Activated naive CD8-positive, alpha-beta T cell treated with anti-CD3 and anti-CD28 coated beads for 36 hours (primary cell): ENCODE measurements around the gene PRKN. TPM values are rescaled to one million over a fixed set of nuclear protein-coding genes. Genes with fewer than 3 reads are reported as not detected.
"Not testable (repeated sequence)": the region's sequence is repeated elsewhere in the genome, so short reads cannot be mapped to it uniquely, and the experiment has no call there.

ENCODE experiments used
- DNase-seq: peaks from one replicate; pipeline ENCODE4 v3.0.0; 2021
- H3K27ac Mint-ChIP-seq: one replicate; pipeline ENCODE4 v1.8.0; 2022; ENCODE audit warnings: mild to moderate bottlenecking, moderate library complexity, mixed read lengths
- H3K27me3 Mint-ChIP-seq: one replicate; pipeline ENCODE4 v1.8.0; 2022; ENCODE audit warnings: mild to moderate bottlenecking, mixed read lengths
- H3K36me3 Mint-ChIP-seq: one replicate; pipeline ENCODE4 v1.8.0; 2021; ENCODE audit warnings: mild to moderate bottlenecking, mixed read lengths
- H3K4me1 Mint-ChIP-seq: one replicate; pipeline ENCODE4 v1.8.0; 2021; ENCODE audit warnings: mixed read lengths
- H3K4me3 Mint-ChIP-seq: one replicate; pipeline ENCODE4 v1.8.0; 2022; ENCODE audit warnings: mild to moderate bottlenecking, moderate library complexity, mixed read lengths
- H3K9me3 Mint-ChIP-seq: one replicate; pipeline ENCODE4 v1.8.0; 2022; ENCODE audit warnings: mixed read lengths
- total RNA-seq, 2 experiments: library from RNA; stranded (reverse); gene quantifications; one replicate each; pipeline ENCODE4 v1.2.3, GENCODE V29; 2021

PRKN gene
- total RNA-seq, 2 experiments from 2014 or later: 0.26 to 0.52 TPM

GRCh38 chr6:161832622-161833021 is 894.9 kb downstream of the PRKN start:
- no peaks in the 10 kb centered on the region for H3K9me3 Mint-ChIP-seq
- no peaks in the 10 kb centered on the region for H3K27me3 Mint-ChIP-seq
- H3K36me3 Mint-ChIP-seq: no peaks in the 10 kb centered on the region
- H3K4me1 Mint-ChIP-seq: peaks cover 8% of the 10 kb centered on the region
- no peak overlapping the region for H3K4me3 Mint-ChIP-seq
- H3K27ac Mint-ChIP-seq: no peak overlapping the region
- no peak for DNase-seq

GRCh38 chr6:161830866-161831616 is 896.5 kb downstream of the PRKN start:
- Mint-ChIP-seq H3K4me1 (peaks cover 8% of the 10 kb centered on the region), H3K9me3 (no peaks in the 10 kb centered on the region), H3K27me3 (no peaks in the 10 kb centered on the region), H3K27ac (no peak overlapping the region), H3K4me3 (no peak overlapping the region), H3K36me3 (no peaks in the 10 kb centered on the region)
- no peak for DNase-seq

GRCh38 chr6:161829291-161829729 is 898.3 kb downstream of the PRKN start:
- DNase-seq: no peak
- no peaks in the 10 kb centered on the region for H3K9me3 Mint-ChIP-seq
- no peak overlapping the region for H3K4me3 Mint-ChIP-seq
- H3K27me3 Mint-ChIP-seq: no peaks in the 10 kb centered on the region
- H3K4me1 Mint-ChIP-seq: peaks cover 8% of the 10 kb centered on the region
- no peak overlapping the region for H3K27ac Mint-ChIP-seq
- H3K36me3 Mint-ChIP-seq: no peaks in the 10 kb centered on the region

GRCh38 chr6:161828355-161828754 is 899.2 kb downstream of the PRKN start:
- Mint-ChIP-seq H3K9me3 (no peaks in the 10 kb centered on the region), H3K27me3 (no peaks in the 10 kb centered on the region), H3K4me1 (peaks cover 8% of the 10 kb centered on the region), H3K27ac (no peak overlapping the region), H3K4me3 (no peak overlapping the region), H3K36me3 (no peaks in the 10 kb centered on the region)
- DNase-seq: no peak

GRCh38 chr6:161826512-161826911 is 901.1 kb downstream of the PRKN start:
- H3K4me3 Mint-ChIP-seq: no peak overlapping the region
- H3K27ac Mint-ChIP-seq: no peak overlapping the region
- H3K36me3 Mint-ChIP-seq: no peaks in the 10 kb centered on the region
- H3K9me3 Mint-ChIP-seq: no peaks in the 10 kb centered on the region
- H3K4me1 Mint-ChIP-seq: peaks cover 8% of the 10 kb centered on the region
- no peak for DNase-seq
- H3K27me3 Mint-ChIP-seq: no peaks in the 10 kb centered on the region

GRCh38 chr6:161822204-161822603 is 905.4 kb downstream of the PRKN start:
- H3K27me3 Mint-ChIP-seq, H3K9me3 Mint-ChIP-seq, H3K27ac Mint-ChIP-seq: not testable (repeated sequence)

GRCh38 chr6:161817881-161818280 is 909.7 kb downstream of the PRKN start:
- H3K4me1 Mint-ChIP-seq: no peaks in the 10 kb centered on the region
- no peak for DNase-seq
- peaks cover 2% of the 10 kb centered on the region for H3K9me3 Mint-ChIP-seq
- H3K27ac Mint-ChIP-seq: no peak overlapping the region
- H3K36me3 Mint-ChIP-seq: peaks cover 3% of the 10 kb centered on the region
- no peaks in the 10 kb centered on the region for H3K27me3 Mint-ChIP-seq
- H3K4me3 Mint-ChIP-seq: no peak overlapping the region

More at GRCh38 chr6:161822204-161822603, 905.4 kb downstream of the PRKN start:
- not testable (repeated sequence) for H3K4me1 Mint-ChIP-seq, H3K36me3 Mint-ChIP-seq, H3K4me3 Mint-ChIP-seq, DNase-seq

- H3K4me1 Mint-ChIP-seq: no peaks in the 10 kb centered on the region
- no peak overlapping the region for H3K4me3 Mint-ChIP-seq
- H3K27me3 Mint-ChIP-seq: no peaks in the 10 kb centered on the region
- H3K9me3 Mint-ChIP-seq: peaks cover 2% of the 10 kb centered on the region
- DNase-seq: no peak
- H3K36me3 Mint-ChIP-seq: peaks cover 3% of the 10 kb centered on the region
- no peak overlapping the region for H3K27ac Mint-ChIP-seq
These were observed 911.6 kb downstream of the PRKN start for GRCh38 chr6:161815965-161816364.

GRCh38 chr6:161813156-161813555 is 914.4 kb downstream of the PRKN start:
- Mint-ChIP-seq H3K27ac (no peak overlapping the region), H3K4me1 (no peaks in the 10 kb centered on the region), H3K4me3 (no peak overlapping the region), H3K27me3 (no peaks in the 10 kb centered on the region), H3K9me3 (peaks cover 2% of the 10 kb centered on the region), H3K36me3 (peaks cover 3% of the 10 kb centered on the region)
- DNase-seq: no peak

- Mint-ChIP-seq H3K4me1 (peaks cover 2% of the 10 kb centered on the region), H3K27me3 (no peaks in the 10 kb centered on the region), H3K4me3 (no peak overlapping the region), H3K36me3 (peaks cover 3% of the 10 kb centered on the region), H3K27ac (no peak overlapping the region), H3K9me3 (peaks cover 2% of the 10 kb centered on the region)
- no peak for DNase-seq
These were observed 917.6 kb downstream of the PRKN start for GRCh38 chr6:161809971-161810370.

- Mint-ChIP-seq H3K27ac (no peak overlapping the region), H3K4me1 (peaks cover 2% of the 10 kb centered on the region), H3K4me3 (no peak overlapping the region), H3K9me3 (no peaks in the 10 kb centered on the region), H3K27me3 (no peaks in the 10 kb centered on the region), H3K36me3 (no peaks in the 10 kb centered on the region)
- DNase-seq: no peak
These were observed 922.7 kb downstream of the PRKN start for GRCh38 chr6:161804838-161805237.

GRCh38 chr6:161803131-161803530 is 924.4 kb downstream of the PRKN start:
- Mint-ChIP-seq H3K9me3 (no peaks in the 10 kb centered on the region), H3K27me3 (no peaks in the 10 kb centered on the region), H3K27ac (no peak overlapping the region), H3K4me1 (peaks cover 2% of the 10 kb centered on the region), H3K4me3 (no peak overlapping the region), H3K36me3 (no peaks in the 10 kb centered on the region)
- no peak for DNase-seq

- DNase-seq: no peak
- Mint-ChIP-seq H3K27ac (no peak overlapping the region), H3K36me3 (no peaks in the 10 kb centered on the region), H3K9me3 (no peaks in the 10 kb centered on the region), H3K4me3 (no peak overlapping the region), H3K27me3 (no peaks in the 10 kb centered on the region), H3K4me1 (peaks cover 2% of the 10 kb centered on the region)
These were observed 925.3 kb downstream of the PRKN start for GRCh38 chr6:161802231-161802630.

- no peak overlapping the region for H3K27ac Mint-ChIP-seq
- no peak for DNase-seq
- H3K36me3 Mint-ChIP-seq: no peaks in the 10 kb centered on the region
- no peaks in the 10 kb centered on the region for H3K4me1 Mint-ChIP-seq
- H3K4me3 Mint-ChIP-seq: no peak overlapping the region
- H3K27me3 Mint-ChIP-seq: no peaks in the 10 kb centered on the region
- H3K9me3 Mint-ChIP-seq: no peaks in the 10 kb centered on the region
These were observed 928.6 kb downstream of the PRKN start for GRCh38 chr6:161798844-161799394.

GRCh38 chr6:161796681-161797080 is 930.9 kb downstream of the PRKN start:
- no peaks in the 10 kb centered on the region for H3K27me3 Mint-ChIP-seq
- H3K27ac Mint-ChIP-seq: no peak overlapping the region
- no peaks in the 10 kb centered on the region for H3K4me1 Mint-ChIP-seq
- no peak overlapping the region for H3K4me3 Mint-ChIP-seq
- DNase-seq: no peak
- H3K9me3 Mint-ChIP-seq: peaks cover 6% of the 10 kb centered on the region
- H3K36me3 Mint-ChIP-seq: peaks cover 4% of the 10 kb centered on the region
